ENCODE data around the gene TRPC4.

Gene TRPC4

DNA sequence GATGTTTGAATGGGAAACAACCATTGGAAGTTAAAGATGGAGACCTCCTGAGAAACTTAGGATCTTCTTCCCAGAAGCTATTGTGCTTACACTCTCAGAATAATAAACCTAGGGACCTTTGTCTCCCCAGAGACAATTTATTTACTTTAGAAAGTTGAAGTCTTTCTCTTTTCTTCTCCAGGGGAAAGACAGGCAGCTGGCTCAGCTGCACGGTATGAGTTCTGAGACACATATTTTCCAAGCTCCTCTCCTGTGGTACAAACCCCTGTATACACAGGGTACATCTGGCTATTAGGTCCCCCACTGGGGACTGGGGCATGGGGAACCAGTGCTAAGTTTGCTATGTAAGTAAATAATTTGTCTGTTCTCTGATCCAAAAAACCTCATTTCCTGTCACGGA lies 203.5 kb downstream of the TRPC4 start:
- TF ChIP-seq, protein P1, sequence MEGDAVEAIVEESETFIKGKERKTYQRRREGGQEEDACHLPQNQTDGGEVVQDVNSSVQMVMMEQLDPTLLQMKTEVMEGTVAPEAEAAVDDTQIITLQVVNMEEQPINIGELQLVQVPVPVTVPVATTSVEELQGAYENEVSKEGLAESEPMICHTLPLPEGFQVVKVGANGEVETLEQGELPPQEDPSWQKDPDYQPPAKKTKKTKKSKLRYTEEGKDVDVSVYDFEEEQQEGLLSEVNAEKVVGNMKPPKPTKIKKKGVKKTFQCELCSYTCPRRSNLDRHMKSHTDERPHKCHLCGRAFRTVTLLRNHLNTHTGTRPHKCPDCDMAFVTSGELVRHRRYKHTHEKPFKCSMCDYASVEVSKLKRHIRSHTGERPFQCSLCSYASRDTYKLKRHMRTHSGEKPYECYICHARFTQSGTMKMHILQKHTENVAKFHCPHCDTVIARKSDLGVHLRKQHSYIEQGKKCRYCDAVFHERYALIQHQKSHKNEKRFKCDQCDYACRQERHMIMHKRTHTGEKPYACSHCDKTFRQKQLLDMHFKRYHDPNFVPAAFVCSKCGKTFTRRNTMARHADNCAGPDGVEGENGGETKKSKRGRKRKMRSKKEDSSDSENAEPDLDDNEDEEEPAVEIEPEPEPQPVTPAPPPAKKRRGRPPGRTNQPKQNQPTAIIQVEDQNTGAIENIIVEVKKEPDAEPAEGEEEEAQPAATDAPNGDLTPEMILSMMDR (IDR thresholded peaks at IDR 0.05; ENCODE audit: control extremely low read depth, extremely low read depth, low read depth, missing control alignments) = no peak
- ChIA-PET POLR2A (no interaction called here), CTCF (interaction anchor here (1.4 to 2.4 kb wide), 3 partner anchors 9 to 11 kb away, joined by 4 to 12 read pairs (median 7); no protein-coding TSS in a partner anchor)
- no peak for DNase-seq (ENCODE audit: extremely low spot score)

DNA sequence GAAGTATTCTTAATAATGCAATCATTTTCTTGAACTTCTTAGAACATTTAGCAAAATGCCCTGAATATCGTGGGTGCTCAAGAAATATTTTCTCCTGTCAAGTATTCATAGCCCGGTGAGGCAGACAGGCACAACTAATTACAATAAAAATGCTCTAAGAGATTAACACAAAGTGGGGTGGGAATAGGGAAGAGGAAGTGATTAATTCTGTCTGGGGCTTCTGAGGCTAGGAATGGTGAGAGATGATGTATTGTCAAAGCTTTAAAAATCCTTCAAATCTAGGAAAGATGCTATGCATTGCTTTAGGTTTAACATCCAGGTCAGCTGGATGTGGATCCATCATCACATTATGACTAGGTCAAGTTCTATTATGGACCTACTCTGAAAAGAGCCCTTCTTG lies 204.2 kb downstream of the TRPC4 start:
- ChIA-PET POLR2A (no interaction called here), CTCF (interaction anchor here (1.4 to 2.4 kb wide), 3 partner anchors 9 to 11 kb away, joined by 4 to 12 read pairs (median 7); no protein-coding TSS in a partner anchor)
- TF ChIP-seq, protein P1 (IDR thresholded peaks at IDR 0.05; ENCODE audit: control extremely low read depth, extremely low read depth, low read depth, missing control alignments) = no peak
- DNase-seq (ENCODE audit: extremely low spot score) = no peak

DNA sequence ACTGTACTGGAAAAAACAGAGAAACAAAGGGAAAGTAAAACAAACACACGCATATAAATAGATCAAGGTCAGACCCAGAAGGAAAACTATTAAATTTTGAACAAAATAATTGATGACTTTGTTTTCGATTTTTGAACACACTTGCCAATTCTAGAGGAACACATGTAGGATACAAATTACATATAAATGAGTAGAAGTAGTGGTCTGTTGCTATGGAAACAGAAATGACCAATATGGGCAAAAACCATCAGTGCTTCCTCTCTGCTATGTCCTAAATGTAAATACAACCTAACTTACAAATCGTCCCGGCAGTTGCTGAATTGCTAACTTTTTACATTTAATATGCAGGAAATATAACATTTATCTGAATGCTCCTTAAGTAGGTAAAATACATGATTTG lies 205.8 kb downstream of the TRPC4 start:
- ChIA-PET POLR2A (no interaction called here), CTCF (interaction anchor here (2.4 kb wide), 1 partner anchor 12 kb away, joined by 12 read pairs; no protein-coding TSS in a partner anchor)
- TF ChIP-seq, protein P1 (IDR thresholded peaks at IDR 0.05; ENCODE audit: control extremely low read depth, extremely low read depth, low read depth, missing control alignments) = no peak
- DNase-seq (ENCODE audit: extremely low spot score) = no peak

DNA sequence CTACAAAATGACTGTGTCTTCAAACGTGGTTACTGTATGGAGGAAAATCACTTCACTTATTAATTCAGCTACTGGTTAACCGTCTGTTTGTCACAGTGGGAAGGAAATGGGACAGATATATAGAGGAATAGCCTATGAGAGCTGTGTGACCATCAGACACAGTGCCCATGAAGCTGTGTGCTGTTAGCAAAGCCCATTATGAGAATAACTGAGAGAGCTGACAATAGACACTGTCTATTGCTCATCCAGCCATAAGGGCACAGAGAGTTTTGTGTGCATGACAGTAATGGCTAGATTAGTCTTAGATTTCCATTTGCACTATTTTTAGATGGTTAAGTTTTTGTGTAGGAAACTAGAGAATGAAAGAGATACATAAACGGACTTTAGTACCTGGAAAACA lies 206.9 kb downstream of the TRPC4 start:
- TF ChIP-seq, protein P1 (IDR thresholded peaks at IDR 0.05; ENCODE audit: control extremely low read depth, extremely low read depth, low read depth, missing control alignments) = no peak
- POLR2A ChIA-PET = no interaction called here
- CTCF ChIA-PET = interaction anchor here (1.0 kb wide), 1 partner anchor 16 kb away, joined by 3 read pairs; no protein-coding TSS in a partner anchor
- no peak for DNase-seq (ENCODE audit: extremely low spot score)

DNA sequence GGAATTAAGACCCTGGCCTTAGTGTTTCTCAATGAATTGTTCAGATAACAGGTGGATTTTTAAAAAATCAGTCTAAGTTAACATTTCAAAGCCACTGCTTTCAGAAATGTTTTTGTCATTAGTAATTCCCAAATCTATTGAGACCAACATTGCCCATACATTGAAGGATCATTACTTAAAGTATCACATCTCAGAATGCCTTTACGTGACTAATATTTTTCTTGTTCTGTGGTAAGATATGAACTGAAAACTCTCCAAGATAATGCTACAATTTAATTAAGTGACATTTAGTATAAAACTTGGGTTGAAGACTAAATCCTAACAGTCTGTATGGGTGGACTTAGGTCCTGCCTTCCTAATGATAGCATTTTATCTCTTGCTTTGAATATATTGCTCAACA lies 211.6 kb downstream of the TRPC4 start:
- DNase-seq (ENCODE audit: extremely low spot score) = no peak
- ChIA-PET CTCF (interaction anchor here (0.6 kb wide), 1 partner anchor 13 kb away, joined by 3 read pairs; no protein-coding TSS in a partner anchor), POLR2A (no interaction called here)
- TF ChIP-seq, protein P1 (IDR thresholded peaks at IDR 0.05; ENCODE audit: control extremely low read depth, extremely low read depth, low read depth, missing control alignments) = no peak

DNA sequence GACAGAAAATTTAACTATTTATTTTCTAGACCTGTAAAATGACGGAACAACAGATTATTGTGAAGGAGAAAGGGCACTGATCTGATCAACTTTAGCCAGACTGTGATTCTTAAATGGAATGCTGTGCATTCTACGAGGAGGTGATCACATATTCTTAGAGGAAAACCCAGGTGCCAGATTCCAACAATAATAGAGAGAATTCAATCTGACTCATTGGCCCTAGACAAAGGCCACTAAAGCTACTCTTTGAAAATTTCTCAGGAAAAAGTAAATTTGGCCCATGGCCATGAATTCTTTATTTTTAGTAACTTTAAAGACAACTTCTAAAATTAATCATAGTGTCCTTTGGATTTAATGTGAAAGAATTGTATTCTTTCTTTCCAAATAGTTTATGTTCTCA lies 212.4 kb downstream of the TRPC4 start:
- CTCF ChIA-PET = interaction anchor here (1.5 to 2.0 kb wide), 2 partner anchors 8 to 14 kb away, joined by 3 to 7 read pairs; no protein-coding TSS in a partner anchor
- DNase-seq (ENCODE audit: extremely low spot score) = no peak
- TF ChIP-seq, protein P1 (IDR thresholded peaks at IDR 0.05; ENCODE audit: control extremely low read depth, extremely low read depth, low read depth, missing control alignments) = no peak
- POLR2A ChIA-PET = no interaction called here
